ENCODE results near the gene KLF4. TPM values are rescaled to one million over a fixed set of nuclear protein-coding genes. Genes with fewer than 3 reads are reported as not detected.

KLF4 gene
- 177 TPM for total RNA-seq (2013)
- polyA plus RNA-seq = 100 to 1,000 TPM in 1 of 3 donors, 10 to 100 TPM in 2; 36.6 to 512 (median 37.2) TPM
- polyA minus RNA-seq = 130 and 196 TPM in 2 replicates
- total RNA-seq = 100 to 805 (median 679) reads per million in 11 experiments

DNA sequence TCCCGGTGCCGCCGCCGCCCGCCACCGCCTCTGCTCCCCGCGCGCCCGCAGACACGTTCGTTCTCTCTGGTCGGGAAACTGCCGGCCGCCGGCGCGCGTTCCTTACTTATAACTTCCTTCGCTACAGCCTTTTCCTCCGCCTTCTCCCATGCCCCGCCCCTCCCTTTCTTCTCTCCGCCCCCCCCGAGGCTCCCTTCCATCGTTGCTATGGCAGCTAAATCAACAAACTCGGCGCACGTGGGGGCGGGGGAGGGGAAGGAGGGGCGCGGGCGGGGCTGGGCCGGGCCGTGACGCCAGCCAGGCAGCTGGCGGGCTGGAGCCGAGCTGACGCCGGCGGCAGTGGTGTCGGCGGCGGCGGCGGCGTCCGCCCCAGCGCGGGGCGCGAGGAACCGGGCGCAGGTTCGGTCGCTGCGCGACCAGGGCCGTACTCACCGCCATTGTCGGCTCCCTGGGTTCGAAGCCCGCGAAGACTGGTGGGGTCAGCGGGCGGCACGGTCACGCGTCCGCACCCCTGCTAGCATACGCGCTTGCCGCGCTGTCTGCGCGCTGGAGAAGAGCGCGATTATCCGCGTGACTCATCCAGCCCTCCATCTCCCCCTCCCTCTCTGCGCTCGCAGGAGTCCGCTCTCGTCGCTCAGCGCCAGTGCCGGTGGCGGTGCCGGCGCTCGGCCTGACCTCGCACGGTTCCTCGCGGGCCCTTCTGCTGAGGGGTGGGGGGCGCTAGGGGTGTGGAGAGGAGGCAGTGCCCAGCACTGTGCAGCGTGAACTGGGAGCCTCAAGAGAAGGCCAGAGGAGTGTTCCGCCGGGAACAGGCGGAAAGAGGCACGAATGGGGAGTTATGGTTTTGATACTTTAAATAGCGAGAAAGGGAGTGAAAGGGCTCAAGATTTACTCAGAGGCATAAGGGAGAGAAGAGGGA lies at the start of gene KLF4:
TSS of gene KLF4 (minus strand) at position 83 of the 919 bp plus-strand sequence. CDS start 597 bp downstream, outside the sequence.
- Histone ChIP-seq H3K79me2 (ENCODE audit: insufficient read depth, low read length) (peaks cover 49% of the 10 kb centered on the region), H3K9ac (ENCODE audit: insufficient read depth, low read length, poor library complexity, severe bottlenecking) (peak within 1 kb of the TSS; percentile 99), H3K4me2 (replicated peaks; ENCODE audit: extremely low read depth, low read length, poor library complexity, severe bottlenecking) (peak within 1 kb of the TSS; percentile 100), H3K4me1 (ENCODE audit: control insufficient read depth in 1 of 2, insufficient read depth in 2 of 2, low read length in 2 of 2) (peaks cover 55 to 59% of the 10 kb centered on the region in 2 donors), H3K27ac (ENCODE audit: low read depth in 1 of 2, low read length in 2 of 2) (peak within 1 kb of the TSS; percentile 99), H2AFZ (ENCODE audit: insufficient read depth, low read depth, low read length, poor library complexity, severe bottlenecking) (peak within 1 kb of the TSS; percentile 26), H3K4me3 (replicated peaks in 1 of 3; ENCODE audit: low read depth in 2 of 3, low read length in 3 of 3) (peak within 1 kb of the TSS; percentile 94 to 100 (median 100)), H3K27me3 (ENCODE audit: control insufficient read depth in 2 of 2, insufficient read depth in 2 of 2, low read length in 2 of 2) (peaks cover 0 to 13% of the 10 kb centered on the region in 2 donors), H3K36me3 (replicated peaks in 1 of 2; ENCODE audit: control insufficient read depth in 1 of 2, insufficient read depth in 2 of 2, low read length in 2 of 2) (peaks cover 21 to 30% of the 10 kb centered on the region in 2 donors), H4K20me1 (ENCODE audit: insufficient read depth, low read length) (peaks cover 44% of the 10 kb centered on the region), H3K9me3 (replicated peaks in 1 of 2; ENCODE audit: control insufficient read depth in 1 of 2, insufficient read depth in 1 of 2, low read length in 2 of 2) (no peaks in the 10 kb centered on the region)
- intact Hi-C loops (cut with micrococcal nuclease) = loop anchor here (2.0 to 10.0 kb wide), 11 partner anchors 57 to 1132 kb away; no protein-coding TSS in a partner anchor
- peaks cover 8 to 22% (median 20%) of the 10 kb centered on the region in 3 donors for H3K27me3 Mint-ChIP-seq (ENCODE audit: low read depth in 3 of 3)
- peaks cover 0 to 5% (median 0%) of the 10 kb centered on the region in 7 donors for H3K9me3 Mint-ChIP-seq
- WGBS (ENCODE audit: insufficient coverage) = 1% methylated on average over 62 of the region's 101 CpGs
- peak; percentile 91 to 96 (median 95) for DNase-seq
- TF ChIP-seq CTCF (IDR thresholded peaks at IDR 0.05) = no peak
- H3K4me1 Mint-ChIP-seq = peaks cover 58% of the 10 kb centered on the region
- peaks cover 31 to 33% of the 10 kb centered on the region in 2 donors for H3K36me3 Mint-ChIP-seq
- peak within 1 kb of the TSS; percentile 96 to 99 (median 98) for H3K27ac Mint-ChIP-seq
- peak within 1 kb of the TSS; percentile 98 for H3K4me3 Mint-ChIP-seq

DNA sequence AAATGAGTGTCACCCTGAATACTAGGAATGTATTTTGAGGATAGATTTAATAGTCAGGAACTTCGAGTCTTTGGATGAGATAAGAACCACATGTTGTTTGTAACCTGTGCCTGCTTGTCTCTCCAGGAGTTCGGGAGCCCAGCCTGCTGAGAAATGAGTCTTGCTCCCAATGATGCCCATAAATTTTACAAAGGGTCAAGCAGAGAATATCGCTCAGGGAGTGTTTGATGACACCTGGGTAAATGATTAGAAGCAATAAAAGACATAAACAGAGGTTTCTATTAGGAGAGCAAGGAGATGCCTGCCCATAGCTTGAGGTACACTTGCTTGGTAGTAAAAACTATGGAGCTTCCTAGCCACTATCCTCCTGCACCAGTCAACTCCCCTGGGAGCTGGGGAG lies 46.9 kb upstream of the KLF4 start:
- no peaks in the 10 kb centered on the region for H3K4me1 Mint-ChIP-seq
- H3K4me1 ChIP-seq (ENCODE audit: control insufficient read depth in 1 of 2, insufficient read depth in 2 of 2, low read length in 2 of 2) = no peaks in the 10 kb centered on the region
- no peaks in the 10 kb centered on the region for H3K79me2 ChIP-seq (ENCODE audit: insufficient read depth, low read length)
- H3K27ac Mint-ChIP-seq = no peak overlapping the region
- WGBS (ENCODE audit: insufficient coverage) = 100% methylated on average over 2 of the region's 3 CpGs
- intact Hi-C loops (cut with micrococcal nuclease) = no loop called here
- H3K27me3 ChIP-seq (ENCODE audit: control insufficient read depth in 2 of 2, insufficient read depth in 2 of 2, low read length in 2 of 2) = no peaks in the 10 kb centered on the region
- no peak overlapping the region for H2AFZ ChIP-seq (ENCODE audit: insufficient read depth, low read depth, low read length, poor library complexity, severe bottlenecking)
- TF ChIP-seq CTCF (IDR thresholded peaks at IDR 0.05) = no peak
- H3K27ac ChIP-seq (ENCODE audit: low read depth in 1 of 2, low read length in 2 of 2) = no peak overlapping the region
- H3K9ac ChIP-seq (ENCODE audit: insufficient read depth, low read length, poor library complexity, severe bottlenecking) = no peak overlapping the region
- H3K9me3 Mint-ChIP-seq = peaks cover 0 to under 1% (median 0%) of the 10 kb centered on the region in 7 donors
- no peaks in the 10 kb centered on the region for H3K36me3 ChIP-seq (replicated peaks in 1 of 2; ENCODE audit: control insufficient read depth in 1 of 2, insufficient read depth in 2 of 2, low read length in 2 of 2)
- no peak for DNase-seq
- no peak overlapping the region for H3K4me3 Mint-ChIP-seq
- no peaks in the 10 kb centered on the region for H3K9me3 ChIP-seq (replicated peaks in 1 of 2; ENCODE audit: control insufficient read depth in 1 of 2, insufficient read depth in 1 of 2, low read length in 2 of 2)
- H4K20me1 ChIP-seq (ENCODE audit: insufficient read depth, low read length) = no peaks in the 10 kb centered on the region
- H3K4me3 ChIP-seq (replicated peaks in 1 of 3; ENCODE audit: low read depth in 2 of 3, low read length in 3 of 3) = no peak overlapping the region
- no peaks in the 10 kb centered on the region for H3K36me3 Mint-ChIP-seq
- no peak overlapping the region for H3K4me2 ChIP-seq (replicated peaks; ENCODE audit: extremely low read depth, low read length, poor library complexity, severe bottlenecking)
- H3K27me3 Mint-ChIP-seq (ENCODE audit: low read depth in 3 of 3) = peaks cover 0 to 7% (median 3%) of the 10 kb centered on the region in 3 donors

Data from CD14-positive monocyte (primary cell).